Measurements from ENCODE around the gene B3GALT5. TPM values are rescaled to one million over a fixed set of nuclear protein-coding genes. Genes with fewer than 3 reads are reported as not detected.

Gene B3GALT5
- total RNA-seq, 1 experiment from 2014 or later = 1.5 TPM

- ChIA-PET POLR2A (ENCODE audit: unreplicated experiment) (no interaction called here), CTCF (no interaction called here)
- Histone ChIP-seq H2AFZ (ENCODE audit: low read length) (no peak overlapping the region), H3K27ac (ENCODE audit: low read length) (no peak overlapping the region), H3K79me2 (ENCODE audit: low read length) (no peaks in the 10 kb centered on the region), H3K9me2 (replicated peaks; ENCODE audit: low read length) (no peaks in the 10 kb centered on the region), H3K4me3 (ENCODE audit: low read length) (no peak overlapping the region), H3K27me3 (ENCODE audit: low read length) (no peaks in the 10 kb centered on the region), H3K4me1 (ENCODE audit: insufficient read depth, low read length) (0 out of 2 replicates have a peak, but pooled peaks cover 5% of the 10 kb centered on the region), H3K9me3 (ENCODE audit: low read length) (no peaks in the 10 kb centered on the region), H3K36me3 (ENCODE audit: low read depth, low read length) (no peaks in the 10 kb centered on the region), H3K9ac (ENCODE audit: low read length) (no peak overlapping the region), H3K4me2 (ENCODE audit: low read length) (no peak overlapping the region), H3F3A (ENCODE audit: low read length, unreplicated experiment) (no peaks in the 10 kb centered on the region), H4K20me1 (ENCODE audit: low read length) (no peaks in the 10 kb centered on the region)
- no peak for DNase-seq
- intact Hi-C loops (cut with micrococcal nuclease) = no loop called here
- no peak for ATAC-seq
- TF ChIP-seq CTCF (conservative IDR thresholded peaks at IDR 0.05; ENCODE audit: low read depth, low read length) (no peak), EZH2 (IDR thresholded peaks at IDR 0.05; ENCODE audit: low read length, unreplicated experiment) (no peak), EZH2phosphoT487 (IDR thresholded peaks at IDR 0.05; ENCODE audit: borderline replicate concordance, low read length) (no peak)
- BruUV-seq (replicated peaks) = no TSS peak
Observed at GRCh38 chr21:39669976-39670661, 57.4 kb downstream of the B3GALT5 start.

- Histone ChIP-seq H3K9me3 (ENCODE audit: low read length) (no peaks in the 10 kb centered on the region), H3K9me2 (replicated peaks; ENCODE audit: low read length) (no peaks in the 10 kb centered on the region), H3K4me2 (ENCODE audit: low read length) (no peak overlapping the region), H2AFZ (ENCODE audit: low read length) (no peak overlapping the region), H4K20me1 (ENCODE audit: low read length) (no peaks in the 10 kb centered on the region), H3K36me3 (ENCODE audit: low read depth, low read length) (no peaks in the 10 kb centered on the region), H3K4me3 (ENCODE audit: low read length) (no peak overlapping the region), H3K79me2 (ENCODE audit: low read length) (no peaks in the 10 kb centered on the region), H3K9ac (ENCODE audit: low read length) (no peak overlapping the region), H3F3A (ENCODE audit: low read length, unreplicated experiment) (no peaks in the 10 kb centered on the region), H3K27ac (ENCODE audit: low read length) (no peak overlapping the region), H3K27me3 (ENCODE audit: low read length) (no peaks in the 10 kb centered on the region), H3K4me1 (ENCODE audit: insufficient read depth, low read length) (0 out of 2 replicates have a peak, but pooled peaks cover 5% of the 10 kb centered on the region)
- POLR2A ChIA-PET (ENCODE audit: unreplicated experiment) = no interaction called here
- no TSS peak for BruUV-seq (replicated peaks)
- CTCF ChIA-PET = no interaction called here
- DNase-seq (no peak), ATAC-seq (no peak)
- TF ChIP-seq EZH2phosphoT487 (IDR thresholded peaks at IDR 0.05; ENCODE audit: borderline replicate concordance, low read length) (no peak), EZH2 (IDR thresholded peaks at IDR 0.05; ENCODE audit: low read length, unreplicated experiment) (no peak), CTCF (conservative IDR thresholded peaks at IDR 0.05; ENCODE audit: low read depth, low read length) (no peak)
- intact Hi-C loops (cut with micrococcal nuclease) = no loop called here
Observed at GRCh38 chr21:39670701-39671100, 58.0 kb downstream of the B3GALT5 start.

GRCh38 chr21:39671986-39672385 lies 59.2 kb downstream of the B3GALT5 start:
- BruUV-seq (replicated peaks) = no TSS peak
- ChIA-PET CTCF (no interaction called here), POLR2A (ENCODE audit: unreplicated experiment) (no interaction called here)
- intact Hi-C loops (cut with micrococcal nuclease) = no loop called here
- Histone ChIP-seq H3K4me2 (ENCODE audit: low read length) (no peak overlapping the region), H2AFZ (ENCODE audit: low read length) (no peak overlapping the region), H4K20me1 (ENCODE audit: low read length) (no peaks in the 10 kb centered on the region), H3K79me2 (ENCODE audit: low read length) (no peaks in the 10 kb centered on the region), H3K9me2 (replicated peaks; ENCODE audit: low read length) (no peaks in the 10 kb centered on the region), H3K4me3 (ENCODE audit: low read length) (no peak overlapping the region), H3K9me3 (ENCODE audit: low read length) (no peaks in the 10 kb centered on the region), H3K36me3 (ENCODE audit: low read depth, low read length) (no peaks in the 10 kb centered on the region), H3K27me3 (ENCODE audit: low read length) (no peaks in the 10 kb centered on the region), H3K4me1 (ENCODE audit: insufficient read depth, low read length) (peaks cover 9% of the 10 kb centered on the region; the same call in 1 of the 2 replicates), H3K27ac (ENCODE audit: low read length) (no peak overlapping the region), H3F3A (ENCODE audit: low read length, unreplicated experiment) (no peaks in the 10 kb centered on the region), H3K9ac (ENCODE audit: low read length) (no peak overlapping the region)
- TF ChIP-seq EZH2 (IDR thresholded peaks at IDR 0.05; ENCODE audit: low read length, unreplicated experiment) (no peak), EZH2phosphoT487 (IDR thresholded peaks at IDR 0.05; ENCODE audit: borderline replicate concordance, low read length) (no peak), CTCF (conservative IDR thresholded peaks at IDR 0.05; ENCODE audit: low read depth, low read length) (no peak)
- no peak for ATAC-seq
- no peak for DNase-seq

Measured in PC-3 (cell line).